HepG2 (cell line): ENCODE data around the gene MYO19. TPM values are rescaled to one million over a fixed set of nuclear protein-coding genes. Genes with fewer than 3 reads are reported as not detected.

Experiments used
- AKAP8 ChIP-seq: sonication (generic); formaldehyde crosslinking; IDR thresholded peaks from 2 replicates; pipeline ENCODE4 v1.5.1; 2020; ENCODE audit warnings: mild to moderate bottlenecking, missing genetic modification reagents
- EEA1 ChIP-seq: sonication (generic); formaldehyde crosslinking; IDR thresholded peaks from 2 replicates; pipeline ENCODE4 v1.5.1; 2020; ENCODE audit warnings: mild to moderate bottlenecking, missing genetic modification reagents, borderline replicate concordance
- FLYWCH1 ChIP-seq: sonication (generic); formaldehyde crosslinking; IDR thresholded peaks from 2 replicates; pipeline ENCODE4 v1.8.1; 2023; ENCODE audit warnings: mild to moderate bottlenecking, missing genetic modification reagents
- IRF2 ChIP-seq: IDR thresholded peaks from 2 replicates; pipeline ENCODE4 v1.6.1; 2018; ENCODE audit warnings: missing genetic modification reagents, missing compliant biosample characterization
- KDM3A ChIP-seq: IDR thresholded peaks from 2 replicates; pipeline ENCODE4 v1.6.1; 2018; ENCODE audit warnings: low read depth, missing compliant biosample characterization
- KLF12 ChIP-seq: sonication (generic); formaldehyde crosslinking; IDR thresholded peaks from 2 replicates; pipeline ENCODE4 v1.4.0; 2020; ENCODE audit warnings: missing genetic modification reagents, borderline replicate concordance
- MLLT10 ChIP-seq: sonication (generic); formaldehyde crosslinking; IDR thresholded peaks from 2 replicates; pipeline ENCODE4 v1.4.0; 2020; ENCODE audit warnings: missing genetic modification reagents
- NCOA5 ChIP-seq: sonication (generic); formaldehyde crosslinking; IDR thresholded peaks from 2 replicates; pipeline ENCODE4 v1.4.0; 2020; ENCODE audit warnings: missing genetic modification reagents
- POLR2AphosphoS5 ChIP-seq: IDR thresholded peaks from 2 replicates; pipeline ENCODE4 v1.6.1; 2012; ENCODE audit warnings: low read depth, low read length
- SATB2 ChIP-seq: sonication (generic); formaldehyde crosslinking; IDR thresholded peaks from 2 replicates; pipeline ENCODE4 v1.5.0; 2020; ENCODE audit warnings: missing genetic modification reagents
- SMAD9 ChIP-seq: sonication (generic); formaldehyde crosslinking; IDR thresholded peaks from 2 replicates; pipeline ENCODE4 v1.5.1; 2020; ENCODE audit warnings: mild to moderate bottlenecking, missing genetic modification reagents
- SP1 ChIP-seq, 2 experiments: fragments of 450-650 bp in 1 of 2; sonication (generic) in 1 of 2; formaldehyde crosslinking in 1 of 2; IDR thresholded peaks; 2 replicates each; pipeline versions ENCODE4 v1.4.0 to v1.6.1; 2016 to 2020; ENCODE audit warnings: missing genetic modification reagents in 1 of 2
- SPEN ChIP-seq: sonication (generic); formaldehyde crosslinking; IDR thresholded peaks from 2 replicates; pipeline ENCODE4 v1.5.1; 2020; ENCODE audit warnings: low read depth, mild to moderate bottlenecking, missing genetic modification reagents
- SRSF4 ChIP-seq: fragments of 200-400 bp; formaldehyde crosslinking; IDR thresholded peaks from one replicate; pipeline ENCODE4 v1.6.1; 2018; ENCODE audit warnings: mild to moderate bottlenecking, low read depth, low read length, moderate library complexity; ENCODE audit not compliant: poor library complexity, severe bottlenecking
- TEAD2 ChIP-seq: sonication (generic); formaldehyde crosslinking; IDR thresholded peaks from 2 replicates; pipeline ENCODE4 v1.9.0; 2021; ENCODE audit warnings: missing genetic modification reagents
- TEAD3 ChIP-seq: optimal IDR thresholded peaks from 2 replicates; pipeline ENCODE3; 2016; ENCODE audit warnings: borderline replicate concordance
- ZBTB8A ChIP-seq: sonication (generic); formaldehyde crosslinking; IDR thresholded peaks from 2 replicates; pipeline ENCODE4 v1.4.0; 2020; ENCODE audit warnings: mild to moderate bottlenecking, low read depth, missing genetic modification reagents, borderline replicate concordance
- ZFP90 ChIP-seq: sonication (generic); formaldehyde crosslinking; IDR thresholded peaks from 2 replicates; pipeline ENCODE4 v1.8.0; 2022; ENCODE audit warnings: missing genetic modification reagents, mild to moderate bottlenecking, inconsistent platforms, borderline replicate concordance
- ZFX ChIP-seq: sonication (generic); formaldehyde crosslinking; IDR thresholded peaks from 2 replicates; pipeline ENCODE4 v1.4.0; 2020; ENCODE audit warnings: mild to moderate bottlenecking, low read depth, missing genetic modification reagents, moderate library complexity
- ZNF567 ChIP-seq: sonication (generic); formaldehyde crosslinking; IDR thresholded peaks from 2 replicates; pipeline ENCODE4 v1.8.1; 2023; ENCODE audit warnings: mild to moderate bottlenecking, missing genetic modification reagents, borderline replicate concordance
- ZNF589 ChIP-seq: sonication (generic); formaldehyde crosslinking; conservative IDR thresholded peaks from 2 replicates; pipeline ENCODE4 v1.8.0; 2022; ENCODE audit warnings: mild to moderate bottlenecking, moderate library complexity, missing genetic modification reagents
- ZNF691 ChIP-seq: sonication (generic); formaldehyde crosslinking; IDR thresholded peaks from 2 replicates; pipeline ENCODE4 v1.4.0; 2020; ENCODE audit warnings: missing genetic modification reagents, low read depth, mild to moderate bottlenecking, borderline replicate concordance
- ZNF883 ChIP-seq: sonication (generic); formaldehyde crosslinking; IDR thresholded peaks from 2 replicates; pipeline ENCODE4 v1.5.1; 2020; ENCODE audit warnings: mild to moderate bottlenecking, missing genetic modification reagents; ENCODE audit errors: not compliant biosample characterization
- ZSCAN22 ChIP-seq: sonication (generic); formaldehyde crosslinking; IDR thresholded peaks from 2 replicates; pipeline ENCODE4 v1.4.0; 2020; ENCODE audit warnings: mild to moderate bottlenecking, missing genetic modification reagents
- ZSCAN25 ChIP-seq: sonication (generic); formaldehyde crosslinking; IDR thresholded peaks from 2 replicates; pipeline ENCODE4 v1.8.0; 2022; ENCODE audit warnings: mild to moderate bottlenecking, missing genetic modification reagents
- polyA plus RNA-seq, 8 experiments: library from polyadenylated mRNA; depleted of rRNA in 3 of 8; stranded (reverse) in 7 of 8; unstranded in 1 of 8; fragments of >200 nt; fragmentation: Illumina TruSeq in 4 of 8; extraction: Trizol in 4 of 8; gene quantifications; 2 replicates each; pipeline versions ENCODE4 v1.2.1 to v1.2.3, GENCODE V29; 2011 to 2016; ENCODE audit warnings: low read depth in 4 of 8, missing spikeins in 1 of 8, mixed read lengths in 1 of 8; ENCODE audit not compliant: insufficient read depth in 1 of 8
- total RNA-seq, 5 experiments: library from RNA; depleted of rRNA; stranded (reverse); fragments of >200 nt; fragmentation: Illumina TruSeq; extraction: Trizol; gene quantifications; 2 replicates each; pipeline ENCODE4 v1.2.3, GENCODE V29; 2016; ENCODE audit warnings: low read depth in 1 of 5
- TF ChIP-seq, protein P1 (sequence below): sonication (generic); formaldehyde crosslinking; IDR thresholded peaks from 2 replicates; pipeline ENCODE4 v1.4.0; 2020; ENCODE audit warnings: missing genetic modification reagents
- TF ChIP-seq, protein P2 (sequence below): sonication (generic); formaldehyde crosslinking; IDR thresholded peaks from 2 replicates; pipeline ENCODE4; 2020; ENCODE audit warnings: missing genetic modification reagents, mild to moderate bottlenecking, borderline replicate concordance

MYO19 gene
- total and polyA plus RNA-seq, 2 of the 13 experiments (the other 11 are each of a cell fraction or from before 2014, with no cell fraction given), result 75.7 to 82.3 TPM

- TF ChIP-seq SP1 (IDR thresholded peaks at IDR 0.05), result no peak
- no peak for TF ChIP-seq SP1 (CRISPR knock-in tag; IDR thresholded peaks at IDR 0.05)
- TF ChIP-seq ZNF883 (CRISPR knock-in tag), result no peak
- TF ChIP-seq KDM3A (CRISPR knock-in tag), result 0 out of 2 replicates have a peak, but pooled peaks have one; percentile 46
- peak; percentile 68; the same call in 1 of the 2 replicates for TF ChIP-seq ZNF567
- TF ChIP-seq SMAD9 (CRISPR knock-in tag), result 0 out of 2 replicates have a peak, but pooled peaks have one; percentile 45
- TF ChIP-seq, protein P1, sequence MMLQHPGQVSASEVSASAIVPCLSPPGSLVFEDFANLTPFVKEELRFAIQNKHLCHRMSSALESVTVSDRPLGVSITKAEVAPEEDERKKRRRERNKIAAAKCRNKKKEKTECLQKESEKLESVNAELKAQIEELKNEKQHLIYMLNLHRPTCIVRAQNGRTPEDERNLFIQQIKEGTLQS, result no peak
- TF ChIP-seq POLR2AphosphoS5, result peak; percentile 85
- TF ChIP-seq SATB2 (CRISPR knock-in tag), result no peak
- TF ChIP-seq ZFP90 (CRISPR knock-in tag), result no peak; the same call in 1 of the 2 replicates
- TF ChIP-seq SRSF4, result no peak
- no peak for TF ChIP-seq ZNF691
- TF ChIP-seq ZBTB8A, result no peak
- TF ChIP-seq IRF2 (CRISPR knock-in tag), result peak; percentile 52; the same call in 1 of the 2 replicates
- no peak for TF ChIP-seq ZSCAN22
- no peak for TF ChIP-seq NCOA5 (CRISPR knock-in tag)
- TF ChIP-seq FLYWCH1 (CRISPR knock-in tag), result no peak
- TF ChIP-seq, protein P2, sequence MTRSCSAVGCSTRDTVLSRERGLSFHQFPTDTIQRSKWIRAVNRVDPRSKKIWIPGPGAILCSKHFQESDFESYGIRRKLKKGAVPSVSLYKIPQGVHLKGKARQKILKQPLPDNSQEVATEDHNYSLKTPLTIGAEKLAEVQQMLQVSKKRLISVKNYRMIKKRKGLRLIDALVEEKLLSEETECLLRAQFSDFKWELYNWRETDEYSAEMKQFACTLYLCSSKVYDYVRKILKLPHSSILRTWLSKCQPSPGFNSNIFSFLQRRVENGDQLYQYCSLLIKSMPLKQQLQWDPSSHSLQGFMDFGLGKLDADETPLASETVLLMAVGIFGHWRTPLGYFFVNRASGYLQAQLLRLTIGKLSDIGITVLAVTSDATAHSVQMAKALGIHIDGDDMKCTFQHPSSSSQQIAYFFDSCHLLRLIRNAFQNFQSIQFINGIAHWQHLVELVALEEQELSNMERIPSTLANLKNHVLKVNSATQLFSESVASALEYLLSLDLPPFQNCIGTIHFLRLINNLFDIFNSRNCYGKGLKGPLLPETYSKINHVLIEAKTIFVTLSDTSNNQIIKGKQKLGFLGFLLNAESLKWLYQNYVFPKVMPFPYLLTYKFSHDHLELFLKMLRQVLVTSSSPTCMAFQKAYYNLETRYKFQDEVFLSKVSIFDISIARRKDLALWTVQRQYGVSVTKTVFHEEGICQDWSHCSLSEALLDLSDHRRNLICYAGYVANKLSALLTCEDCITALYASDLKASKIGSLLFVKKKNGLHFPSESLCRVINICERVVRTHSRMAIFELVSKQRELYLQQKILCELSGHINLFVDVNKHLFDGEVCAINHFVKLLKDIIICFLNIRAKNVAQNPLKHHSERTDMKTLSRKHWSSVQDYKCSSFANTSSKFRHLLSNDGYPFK (CRISPR knock-in tag), result no peak
- TF ChIP-seq KLF12 (CRISPR knock-in tag), result no peak; the same call in 1 of the 2 replicates
- no peak for TF ChIP-seq TEAD2 (CRISPR knock-in tag)
- 0 out of 2 replicates have a peak, but pooled peaks have one; percentile 39 for TF ChIP-seq ZNF589 (CRISPR knock-in tag)
- TF ChIP-seq TEAD3 (CRISPR knock-in tag), result peak; percentile 21
- peak; percentile 45; the same call in 1 of the 2 replicates for TF ChIP-seq SPEN (CRISPR knock-in tag)
- peak; percentile 93 for TF ChIP-seq ZFX (CRISPR knock-in tag)
- TF ChIP-seq ZSCAN25, result no peak
- TF ChIP-seq AKAP8 (CRISPR knock-in tag), result 0 out of 2 replicates have a peak, but pooled peaks have one; percentile 50
- TF ChIP-seq MLLT10 (CRISPR knock-in tag), result no peak
- no peak for TF ChIP-seq EEA1 (CRISPR knock-in tag)
These were observed 9.8 kb upstream of the MYO19 start, which contains the start of gene GGNBP2 (continued) for GRCh38 chr17:36544307-36545076.
